NCI-H128 (cell line): Measurements from ENCODE around the gene EMD.
A peak's percentile ranks its signal among the peaks of the same experiment; 100 is the strongest.

Experiments used
- DNase-seq: peaks from one replicate; lab custom pipeline; 2025; ENCODE audit not compliant: unreplicated experiment; lab: John Stamatoyannopoulos, UW

Gene EMD

GRCh38 chrX:154412468-154412867, 33.4 kb downstream of the EMD start:
- DNase-seq: no peak

- no peak for DNase-seq
Observed at GRCh38 chrX:154413142-154413541, 34.0 kb downstream of the EMD start.

DNA sequence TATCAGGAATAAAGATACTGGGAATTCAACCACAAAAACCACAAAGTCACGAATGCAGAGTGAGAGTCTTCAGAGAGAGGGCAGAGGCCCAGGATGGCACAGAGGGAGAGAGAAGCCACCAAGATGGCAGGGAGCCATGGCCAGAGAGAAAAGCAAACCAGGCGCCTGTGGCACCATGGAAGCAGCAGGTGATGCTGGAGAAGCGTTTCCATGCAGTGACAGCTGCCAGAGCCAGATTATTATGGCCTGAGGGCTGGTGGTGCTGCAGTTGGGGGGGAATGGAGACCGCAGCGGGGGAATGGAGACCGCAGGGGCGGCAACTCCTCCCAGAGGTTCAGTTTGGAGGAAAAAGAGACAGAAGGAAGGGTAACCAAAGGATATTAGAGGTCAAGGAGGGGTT, 38.1 kb downstream of the EMD start:
- no peak for DNase-seq

DNA sequence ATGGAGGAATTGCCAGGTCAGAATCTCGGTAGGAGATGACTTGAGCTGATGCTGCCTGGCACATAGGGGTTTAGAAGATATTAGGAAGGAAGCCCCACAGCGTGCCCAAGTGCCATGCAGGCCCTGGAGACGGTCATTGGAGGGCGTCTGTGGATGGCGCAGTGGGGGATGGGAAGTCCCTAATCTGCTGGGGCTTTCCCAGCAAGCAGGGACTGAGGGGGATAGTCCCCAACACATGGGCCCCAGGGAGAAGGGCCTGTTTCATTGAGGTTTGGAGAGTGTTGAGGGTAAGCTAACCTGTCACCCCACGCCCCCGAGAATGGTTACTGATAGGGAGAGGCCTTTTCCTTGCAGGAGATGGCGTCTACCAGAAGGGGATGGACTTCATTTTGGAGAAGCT, 40.1 kb downstream of the EMD start:
- DNase-seq: no peak

- peak; percentile 2 for DNase-seq
Observed at GRCh38 chrX:154419688-154420401, 40.8 kb downstream of the EMD start.

DNA sequence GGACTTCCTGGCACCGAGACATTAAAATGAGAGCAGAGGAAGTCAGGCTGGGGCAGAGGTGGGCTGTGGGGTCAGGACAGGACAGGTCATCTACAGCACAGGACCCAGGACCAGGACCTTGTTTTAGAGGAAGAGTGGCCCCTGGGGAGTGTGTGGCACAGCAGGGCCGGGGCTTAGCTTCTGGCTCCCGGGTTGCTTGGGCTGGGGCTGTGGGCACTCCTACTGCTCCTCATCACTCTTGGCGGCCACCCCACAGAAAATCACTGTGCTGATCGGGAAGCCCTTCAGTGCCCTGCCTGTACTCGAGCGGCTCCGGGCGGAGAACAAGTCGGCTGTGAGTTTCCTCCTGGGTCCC, 41.3 kb downstream of the EMD start:
- no peak for DNase-seq

- no peak for DNase-seq
Observed at GRCh38 chrX:154426916-154427770, 48.0 kb downstream of the EMD start.

GRCh38 chrX:154428176-154429171, 49.4 kb downstream of the EMD start, which contains the start of gene ATP6AP1:
TSS of gene ATP6AP1 (plus strand) at chrX:154428677. CDS start at chrX:154428693, 16 bp downstream.
- peak; percentile 82 for DNase-seq

DNA sequence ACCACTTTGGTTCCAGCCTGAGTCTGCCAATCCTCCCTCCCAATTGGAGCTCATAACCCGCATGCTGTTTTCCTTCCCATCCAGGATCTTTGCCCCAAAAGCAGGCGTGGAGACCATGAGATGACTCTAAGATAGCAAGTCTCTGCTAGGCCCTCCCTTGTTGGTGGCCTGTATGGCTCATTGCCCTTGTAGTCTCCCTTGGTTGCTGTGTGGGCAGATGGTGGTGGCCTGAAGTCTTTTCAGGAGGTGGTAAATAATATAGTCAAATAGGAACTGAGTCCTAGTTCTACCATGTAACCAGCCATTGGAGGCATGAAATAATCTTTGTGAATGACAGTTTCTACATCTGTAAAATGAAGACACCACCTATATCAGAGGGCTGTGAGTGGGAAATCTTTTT, 50.6 kb downstream of the EMD start:
- no peak for DNase-seq

GRCh38 chrX:154430479-154430878, 51.4 kb downstream of the EMD start:
- DNase-seq: no peak

- DNase-seq: no peak
Observed at GRCh38 chrX:154430916-154431315, 51.8 kb downstream of the EMD start.
